Activated CD4-positive, alpha-beta T cell treated with anti-CD3 and anti-CD28 coated beads for 48 hours (primary cell): ENCODE data around the gene KLHDC4.
"Not testable (repeated sequence)": the region's sequence is repeated elsewhere in the genome, so short reads cannot be mapped to it uniquely, and the experiment has no call there.

Experiments used
- DNase-seq: peaks from one replicate; pipeline ENCODE4 v3.0.0-alpha.2; 2020

KLHDC4 gene

GRCh38 chr16:87741700-87742415 is 23.9 kb downstream of the KLHDC4 start:
- DNase-seq = no peak

DNA sequence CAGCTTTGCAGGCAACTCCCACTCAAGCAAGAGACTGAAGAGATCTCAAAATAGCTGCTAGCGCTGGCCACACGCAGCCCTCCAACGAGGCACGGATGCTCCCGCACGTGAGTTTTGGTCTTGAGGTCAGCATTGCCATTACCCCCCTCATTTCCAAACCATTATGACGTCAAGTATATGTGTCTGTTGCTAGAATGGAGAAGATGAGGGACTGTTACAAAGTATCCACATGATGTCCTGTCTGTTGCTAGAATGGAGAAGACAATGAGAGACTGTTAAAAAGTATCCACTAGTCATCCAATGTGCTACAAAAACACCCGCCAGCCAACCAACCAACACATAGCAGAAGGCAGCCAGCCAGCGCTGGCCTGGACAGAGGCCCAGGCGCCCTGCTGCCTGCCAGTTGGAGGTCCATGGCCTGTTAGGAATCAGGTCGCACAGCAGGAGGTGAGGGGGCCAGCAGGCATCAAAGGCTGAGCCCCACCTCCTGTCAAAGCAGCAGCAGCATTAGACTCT is 24.8 kb downstream of the KLHDC4 start:
- DNase-seq = no peak

GRCh38 chr16:87740441-87740840 is 25.3 kb downstream of the KLHDC4 start:
- no peak for DNase-seq

DNA sequence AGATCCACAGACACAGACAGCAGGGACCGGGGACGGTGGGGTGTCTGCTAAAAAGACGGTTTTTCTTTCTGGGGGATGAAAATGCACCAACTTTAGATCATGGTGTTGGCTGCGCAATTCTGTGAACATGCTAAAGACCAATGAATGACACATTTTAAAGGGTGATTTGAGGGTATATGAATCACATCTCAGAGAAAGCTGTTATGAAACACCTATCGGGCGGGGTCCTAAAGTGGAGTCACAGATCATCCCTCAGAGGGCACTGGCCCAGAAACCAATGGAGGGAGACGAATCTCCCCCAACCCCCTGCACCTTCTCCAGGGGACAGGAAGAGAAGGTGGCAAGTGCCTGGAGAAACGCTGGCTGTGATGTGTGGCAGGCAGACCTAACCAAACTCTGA is 26.0 kb downstream of the KLHDC4 start:
- DNase-seq = no peak

DNA sequence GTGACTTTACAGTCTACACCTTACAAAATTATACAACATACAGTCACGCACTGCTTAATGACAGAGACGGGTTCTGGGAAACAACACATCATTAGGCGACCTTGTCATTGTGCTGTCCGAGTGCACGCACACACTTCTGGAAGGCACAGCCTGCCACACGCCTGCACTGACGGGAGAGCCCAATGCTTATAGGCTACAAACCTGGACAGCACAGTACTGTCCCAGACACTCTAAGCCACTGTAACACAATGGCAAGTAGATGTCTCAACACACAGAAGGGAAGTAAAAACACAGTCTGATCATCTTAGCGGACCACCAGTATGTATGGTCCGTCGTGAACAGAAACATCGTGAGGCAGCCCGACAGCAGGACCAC is 29.8 kb downstream of the KLHDC4 start:
- DNase-seq = no peak

- DNase-seq = no peak
Observed at GRCh38 chr16:87735270-87736007, 30.3 kb downstream of the KLHDC4 start.

- DNase-seq = no peak
Observed at GRCh38 chr16:87734644-87735043, 31.1 kb downstream of the KLHDC4 start.

DNA sequence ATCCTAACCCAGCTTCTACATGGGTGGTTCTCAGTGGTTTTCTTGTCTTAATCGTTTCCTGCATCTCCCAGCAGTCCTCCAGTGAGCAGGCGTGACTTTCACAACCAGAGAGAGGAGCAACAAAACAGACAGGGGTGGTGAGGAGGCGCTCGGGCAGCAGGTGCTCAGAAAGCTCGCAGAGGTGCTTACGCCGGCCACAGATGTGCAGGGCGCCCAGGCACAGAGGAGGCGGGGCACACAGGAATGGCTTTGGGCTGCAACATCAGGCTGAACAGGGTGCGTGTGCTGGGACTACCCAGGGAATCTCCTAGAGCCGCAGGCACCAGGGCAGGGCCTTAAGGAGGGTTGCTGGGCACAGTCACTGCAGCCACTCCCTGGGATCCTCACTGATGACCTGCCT is 32.6 kb downstream of the KLHDC4 start:
- no peak for DNase-seq

GRCh38 chr16:87731607-87732006 is 34.2 kb downstream of the KLHDC4 start:
- no peak for DNase-seq

GRCh38 chr16:87729266-87729954 is 36.4 kb downstream of the KLHDC4 start:
- no peak for DNase-seq

DNA sequence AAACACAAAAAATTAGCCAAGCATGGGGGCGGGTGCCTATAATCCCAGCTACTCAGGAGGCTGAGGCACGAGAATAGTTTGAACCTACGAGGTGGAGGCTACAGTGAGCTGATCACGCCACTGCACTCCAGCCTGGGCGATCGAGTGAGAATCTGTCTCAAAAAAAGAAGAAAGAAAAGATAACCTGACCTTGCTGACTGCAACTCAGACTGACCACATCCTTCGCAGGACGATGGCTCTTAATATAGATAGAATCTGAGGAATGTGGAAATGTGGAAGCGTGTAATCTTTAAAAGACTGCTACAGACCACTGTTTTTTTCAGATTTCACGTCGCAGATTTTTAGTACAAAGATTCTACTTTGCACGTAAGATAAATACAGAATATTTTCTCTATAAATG is 37.8 kb downstream of the KLHDC4 start:
- no peak for DNase-seq

DNA sequence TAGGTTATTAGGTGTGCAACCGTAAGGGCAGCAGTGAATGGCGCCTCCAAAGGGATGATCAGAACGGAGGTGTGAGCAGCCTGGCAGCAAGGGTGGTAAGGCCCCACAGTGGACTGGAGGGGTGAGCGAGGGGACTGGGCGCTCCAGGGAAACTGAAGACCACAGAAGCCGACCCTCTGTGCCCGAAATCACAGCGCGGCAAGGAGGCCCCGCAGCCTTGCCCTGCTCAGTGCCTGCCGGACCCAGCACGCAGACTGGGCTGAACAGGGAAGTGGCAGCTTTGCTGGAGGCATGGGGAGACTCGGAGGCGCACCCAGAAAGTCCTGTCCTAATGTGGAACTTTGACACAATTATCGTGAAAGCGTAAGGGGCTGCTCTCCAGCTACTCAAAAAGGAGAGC is 38.4 kb downstream of the KLHDC4 start:
- DNase-seq = no peak

GRCh38 chr16:87726577-87726976 is 39.2 kb downstream of the KLHDC4 start:
- not testable (repeated sequence) for DNase-seq

DNA sequence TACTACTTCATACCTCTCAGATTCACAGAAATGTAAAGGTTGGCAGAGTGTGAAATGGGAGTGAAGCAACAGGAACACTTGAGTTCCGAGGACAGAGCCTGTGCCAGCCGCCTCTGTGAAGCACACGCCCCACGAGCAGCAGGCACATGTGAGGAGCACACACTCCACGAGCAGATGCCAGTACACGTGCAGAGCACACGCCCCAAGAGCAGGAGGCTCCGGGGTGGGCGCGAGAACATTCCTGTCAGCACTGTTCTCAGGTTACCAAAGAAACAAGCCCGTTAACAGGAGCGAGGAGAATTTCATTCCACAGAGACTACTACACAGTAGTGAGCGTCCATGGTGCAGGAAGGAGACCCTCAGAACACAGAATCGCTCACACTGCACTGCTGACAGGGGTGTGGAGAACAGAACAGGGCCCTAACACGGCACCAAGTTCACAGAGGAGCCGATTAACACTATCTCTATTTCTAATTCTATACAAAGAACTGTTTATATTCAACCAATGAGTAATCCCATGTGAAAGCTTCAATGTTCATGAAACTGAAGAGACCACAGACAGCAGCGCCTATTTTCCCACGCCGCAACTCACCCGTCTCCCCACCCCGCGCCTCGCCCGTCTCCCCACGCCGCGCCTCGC is 40.1 kb downstream of the KLHDC4 start:
- no peak for DNase-seq

GRCh38 chr16:87724490-87725291 is 41.1 kb downstream of the KLHDC4 start:
- DNase-seq = no peak

- no peak for DNase-seq
Observed at GRCh38 chr16:87723226-87723623, 42.6 kb downstream of the KLHDC4 start.

- no peak for DNase-seq
Observed at GRCh38 chr16:87722590-87723225, 43.1 kb downstream of the KLHDC4 start.

DNA sequence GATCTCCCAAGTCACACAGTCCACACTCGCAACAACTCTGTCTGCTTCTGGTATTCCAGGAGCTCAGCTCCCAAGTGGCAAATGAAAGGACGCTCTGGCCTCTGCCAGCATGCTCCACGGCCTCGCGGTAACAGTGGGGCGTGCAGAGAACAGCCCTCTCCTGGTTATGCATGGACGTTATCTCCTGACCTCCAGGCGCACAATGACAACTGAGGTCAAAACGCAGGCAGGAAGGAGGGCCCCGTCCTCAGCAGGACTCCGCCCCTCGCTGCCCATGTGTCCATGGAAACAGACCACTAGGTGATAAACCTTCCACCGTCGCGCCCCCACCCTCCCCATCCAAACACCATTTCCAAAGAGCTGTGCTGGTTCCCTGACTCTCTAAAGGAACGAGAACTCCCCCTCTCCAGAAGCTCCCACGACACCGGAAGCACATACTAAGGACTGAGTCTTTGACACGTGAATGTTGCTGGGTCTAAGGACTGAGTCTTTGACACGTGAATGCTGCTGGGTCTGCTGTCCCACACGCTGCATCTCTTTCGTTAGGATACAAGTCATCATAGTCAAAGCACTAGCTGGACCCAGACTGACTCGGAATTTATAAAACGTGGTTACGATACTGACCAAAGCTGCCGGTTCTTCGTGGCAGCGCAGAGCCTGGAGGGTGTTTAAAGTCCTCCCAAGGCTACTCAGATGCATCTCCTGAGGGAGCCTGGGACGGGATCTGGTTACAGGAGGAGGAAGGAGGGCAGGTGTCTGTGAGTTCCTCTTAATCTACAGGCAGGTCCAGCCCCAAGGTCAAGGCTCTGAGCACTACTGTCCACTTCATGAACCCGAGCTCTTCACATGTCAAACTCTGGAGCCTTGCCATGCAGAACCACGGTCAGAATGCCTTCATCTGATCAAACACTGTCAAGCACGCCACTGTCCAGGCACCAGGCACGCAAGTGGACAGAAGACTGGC is 43.9 kb downstream of the KLHDC4 start:
- no peak for DNase-seq

GRCh38 chr16:87720446-87720845 is 45.3 kb downstream of the KLHDC4 start:
- DNase-seq = no peak

- not testable (repeated sequence) for DNase-seq
Observed at GRCh38 chr16:87718831-87719230, 47.0 kb downstream of the KLHDC4 start.

- DNase-seq = no peak
Observed at GRCh38 chr16:87715658-87716057, 50.1 kb downstream of the KLHDC4 start.
